MM.1S (cell line): ENCODE measurements around the gene KCNH2.

Experiments used
- DNase-seq: peaks from one replicate; pipeline ENCODE4 v3.0.0-alpha.2; 2015
- H2AFZ ChIP-seq: fragments of 300-600 bp; sonication (generic); 2 replicates; pipeline ENCODE4 v1.6.0; 2016; ENCODE audit warnings: antibody characterized with exemption, low read length
- H3F3A ChIP-seq: fragments of 300-600 bp; sonication (generic); 2 replicates; pipeline ENCODE4 v1.6.1; 2016; ENCODE audit warnings: mild to moderate bottlenecking, antibody characterized with exemption, low read length, moderate library complexity, mixed read lengths; ENCODE audit not compliant: insufficient read depth
- H3K27ac ChIP-seq: fragments of 300-600 bp; sonication (generic); 2 replicates; pipeline ENCODE4 v1.5.1; 2016; ENCODE audit warnings: mild to moderate bottlenecking, low read length
- H3K27me3 ChIP-seq: fragments of 300-600 bp; sonication (generic); replicated peaks from 2 replicates; pipeline ENCODE4 v1.6.0; 2016; ENCODE audit warnings: low read length; ENCODE audit not compliant: insufficient read depth
- H3K36me3 ChIP-seq: fragments of 300-600 bp; sonication (generic); replicated peaks from 2 replicates; pipeline ENCODE4 v1.6.1; 2016; ENCODE audit warnings: mild to moderate bottlenecking, low read length, mixed read lengths; ENCODE audit not compliant: insufficient read depth
- H3K4me1 ChIP-seq: fragments of 300-600 bp; sonication (generic); 2 replicates; pipeline ENCODE4 v1.6.1; 2016; ENCODE audit warnings: low read length, mixed read lengths
- H3K4me2 ChIP-seq: fragments of 300-600 bp; sonication (generic); 2 replicates; pipeline ENCODE4 v1.6.0; 2016; ENCODE audit warnings: low read depth, low read length
- H3K4me3 ChIP-seq: fragments of 300-600 bp; sonication (generic); 2 replicates; pipeline ENCODE4 v1.5.1; 2016; ENCODE audit warnings: low read length, mixed read lengths
- H3K79me2 ChIP-seq: fragments of 300-600 bp; sonication (generic); 2 replicates; pipeline ENCODE4 v1.6.1; 2016; ENCODE audit warnings: mixed run types, low read length, mixed read lengths
- H3K9ac ChIP-seq: fragments of 300-600 bp; sonication (generic); 2 replicates; pipeline ENCODE4 v1.6.1; 2016; ENCODE audit warnings: low read length, mixed read lengths
- H3K9me2 ChIP-seq: fragments of 300-600 bp; sonication (generic); replicated peaks from 2 replicates; pipeline ENCODE4 v1.6.1; 2016; ENCODE audit warnings: mild to moderate bottlenecking, low read length, mixed read lengths; ENCODE audit not compliant: insufficient read depth
- H3K9me3 ChIP-seq: fragments of 300-600 bp; sonication (generic); replicated peaks from 2 replicates; pipeline ENCODE4 v1.6.1; 2016; ENCODE audit warnings: mild to moderate bottlenecking, low read length, mixed read lengths; ENCODE audit not compliant: insufficient read depth
- H4K20me1 ChIP-seq: fragments of 300-600 bp; sonication (generic); 2 replicates; pipeline ENCODE4 v1.6.1; 2016; ENCODE audit warnings: mild to moderate bottlenecking, low read length, moderate library complexity, mixed read lengths; ENCODE audit not compliant: insufficient read depth
- EZH2 ChIP-seq: fragments of 300-600 bp; sonication (generic); optimal IDR thresholded peaks from 2 replicates; pipeline ENCODE3; 2017; ENCODE audit warnings: low read depth, mild to moderate bottlenecking, antibody characterized with exemption, low read length, mixed read lengths
- EZH2phosphoT487 ChIP-seq: fragments of 300-600 bp; sonication (generic); IDR thresholded peaks from 2 replicates; pipeline ENCODE4 v1.6.1; 2018; ENCODE audit warnings: antibody characterized with exemption, low read length
- TF ChIP-seq, protein P1 (sequence below): fragments of 300-600 bp; sonication (generic); IDR thresholded peaks from 2 replicates; pipeline ENCODE4 v1.5.1; 2016; ENCODE audit warnings: antibody characterized with exemption, low read length, mixed read lengths

Gene KCNH2

DNA sequence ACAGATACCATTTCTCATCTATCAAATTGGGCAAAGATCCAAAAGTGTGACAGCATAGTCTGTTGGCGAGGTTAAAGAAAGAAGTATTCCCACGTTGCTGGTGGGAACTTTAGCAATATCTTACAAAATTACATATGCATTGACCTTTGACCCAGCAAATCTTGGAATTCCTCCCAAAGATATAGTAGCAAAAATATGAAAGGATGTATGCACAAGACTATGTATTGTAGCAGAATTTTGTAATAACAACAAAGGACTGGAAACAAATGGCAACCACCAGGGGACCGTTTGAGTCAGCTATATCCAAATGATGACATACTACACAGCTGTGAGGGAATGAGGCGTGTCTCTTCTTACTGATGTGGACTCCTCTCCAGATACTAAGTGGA lies 50.2 kb downstream of the KCNH2 start:
- no peaks in the 10 kb centered on the region for H3K9me2 ChIP-seq
- 0 out of 2 replicates have a peak, but pooled peaks cover 7% of the 10 kb centered on the region for H3K27me3 ChIP-seq
- no peak overlapping the region for H3K4me3 ChIP-seq
- no peak overlapping the region for H3K27ac ChIP-seq
- no peaks in the 10 kb centered on the region for H4K20me1 ChIP-seq
- H3K36me3 ChIP-seq = no peaks in the 10 kb centered on the region
- no peaks in the 10 kb centered on the region for H3K4me1 ChIP-seq
- H2AFZ ChIP-seq = no peak overlapping the region
- H3F3A ChIP-seq = no peaks in the 10 kb centered on the region
- no peaks in the 10 kb centered on the region for H3K79me2 ChIP-seq
- H3K9ac ChIP-seq = no peak overlapping the region
- no peaks in the 10 kb centered on the region for H3K9me3 ChIP-seq
- H3K4me2 ChIP-seq = no peak overlapping the region
- TF ChIP-seq, protein P1, sequence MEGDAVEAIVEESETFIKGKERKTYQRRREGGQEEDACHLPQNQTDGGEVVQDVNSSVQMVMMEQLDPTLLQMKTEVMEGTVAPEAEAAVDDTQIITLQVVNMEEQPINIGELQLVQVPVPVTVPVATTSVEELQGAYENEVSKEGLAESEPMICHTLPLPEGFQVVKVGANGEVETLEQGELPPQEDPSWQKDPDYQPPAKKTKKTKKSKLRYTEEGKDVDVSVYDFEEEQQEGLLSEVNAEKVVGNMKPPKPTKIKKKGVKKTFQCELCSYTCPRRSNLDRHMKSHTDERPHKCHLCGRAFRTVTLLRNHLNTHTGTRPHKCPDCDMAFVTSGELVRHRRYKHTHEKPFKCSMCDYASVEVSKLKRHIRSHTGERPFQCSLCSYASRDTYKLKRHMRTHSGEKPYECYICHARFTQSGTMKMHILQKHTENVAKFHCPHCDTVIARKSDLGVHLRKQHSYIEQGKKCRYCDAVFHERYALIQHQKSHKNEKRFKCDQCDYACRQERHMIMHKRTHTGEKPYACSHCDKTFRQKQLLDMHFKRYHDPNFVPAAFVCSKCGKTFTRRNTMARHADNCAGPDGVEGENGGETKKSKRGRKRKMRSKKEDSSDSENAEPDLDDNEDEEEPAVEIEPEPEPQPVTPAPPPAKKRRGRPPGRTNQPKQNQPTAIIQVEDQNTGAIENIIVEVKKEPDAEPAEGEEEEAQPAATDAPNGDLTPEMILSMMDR = no peak
- no peak for TF ChIP-seq EZH2
- no peak for TF ChIP-seq EZH2phosphoT487
- no peak for DNase-seq

DNA sequence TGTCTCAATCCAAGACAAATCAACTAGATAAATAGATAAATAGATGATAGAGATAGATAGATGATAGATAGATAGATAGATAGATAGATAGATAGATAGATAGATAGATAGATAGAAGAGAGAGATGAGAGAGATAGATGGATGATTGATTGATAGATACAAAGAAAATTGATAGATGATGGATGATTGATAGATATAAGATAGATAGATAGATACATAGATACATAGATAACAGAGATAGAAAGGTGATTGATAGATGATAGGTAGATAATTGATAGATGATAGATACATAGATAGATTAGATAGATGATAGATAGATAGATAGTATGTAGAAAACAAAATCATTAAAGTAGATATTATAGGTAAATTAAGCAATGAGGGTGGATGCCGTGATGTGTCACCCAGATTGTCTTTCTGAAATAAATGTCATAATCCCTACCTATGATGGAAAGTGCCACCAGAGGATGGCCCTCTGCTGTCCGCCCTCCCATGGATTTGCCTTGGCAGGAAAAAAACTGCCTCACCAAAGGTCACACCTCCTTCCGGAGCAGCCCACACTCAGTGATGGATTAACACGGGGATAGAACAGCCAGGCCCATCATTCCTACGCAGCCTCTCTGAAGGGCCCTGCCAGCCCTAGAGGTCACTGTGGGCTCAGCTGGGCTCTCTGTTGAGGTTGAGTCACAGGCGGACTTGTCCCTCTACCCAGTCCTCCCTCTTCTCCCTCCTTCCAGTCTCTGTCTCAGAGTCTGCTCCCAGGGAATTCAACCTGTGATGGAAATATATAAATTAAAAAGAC lies 50.8 kb downstream of the KCNH2 start:
- Histone ChIP-seq H3K4me2 (no peak overlapping the region), H3K9me2 (no peaks in the 10 kb centered on the region), H3K79me2 (no peaks in the 10 kb centered on the region), H3F3A (no peaks in the 10 kb centered on the region), H3K36me3 (no peaks in the 10 kb centered on the region), H3K4me3 (no peak overlapping the region), H4K20me1 (no peaks in the 10 kb centered on the region), H3K9ac (no peak overlapping the region), H2AFZ (no peak overlapping the region), H3K27me3 (0 out of 2 replicates have a peak, but pooled peaks cover 7% of the 10 kb centered on the region), H3K9me3 (no peaks in the 10 kb centered on the region), H3K4me1 (no peaks in the 10 kb centered on the region), H3K27ac (no peak overlapping the region)
- no peak for DNase-seq
- TF ChIP-seq, protein P1 = no peak
- no peak for TF ChIP-seq EZH2
- TF ChIP-seq EZH2phosphoT487 = no peak

DNA sequence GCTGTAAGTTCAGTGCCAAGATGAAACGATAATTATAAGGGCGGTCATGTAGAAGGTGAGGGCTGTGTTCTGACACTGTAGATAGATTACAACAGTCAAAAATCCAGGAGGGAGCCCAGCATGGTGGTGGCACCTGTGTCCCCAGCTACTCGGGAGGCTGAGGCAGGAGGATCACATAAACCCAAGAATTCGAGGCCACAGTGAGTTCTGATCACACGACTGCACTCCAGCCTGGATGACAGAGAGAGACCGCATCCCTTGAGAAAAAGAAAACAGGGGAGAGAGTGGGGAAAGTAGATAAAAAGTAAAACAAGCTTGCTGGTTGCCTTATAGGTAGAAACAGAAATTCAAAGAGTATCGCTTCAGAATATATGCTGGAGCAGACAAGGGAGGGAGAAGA lies 52.1 kb downstream of the KCNH2 start:
- Histone ChIP-seq H2AFZ (no peak overlapping the region), H3F3A (no peaks in the 10 kb centered on the region), H3K36me3 (no peaks in the 10 kb centered on the region), H3K4me2 (no peak overlapping the region), H3K27ac (no peak overlapping the region), H3K4me3 (no peak overlapping the region), H4K20me1 (no peaks in the 10 kb centered on the region), H3K79me2 (no peaks in the 10 kb centered on the region), H3K27me3 (0 out of 2 replicates have a peak, but pooled peaks cover 7% of the 10 kb centered on the region), H3K9ac (no peak overlapping the region), H3K9me2 (no peaks in the 10 kb centered on the region), H3K4me1 (no peaks in the 10 kb centered on the region), H3K9me3 (no peaks in the 10 kb centered on the region)
- no peak for DNase-seq
- TF ChIP-seq, protein P1 = no peak
- TF ChIP-seq EZH2 = no peak
